HEK293T (cell line): ENCODE measurements around the gene GLIS2.
A peak's percentile ranks its signal among the peaks of the same experiment; 100 is the strongest.

Source experiments
- CTCF ChIA-PET: fragments of 350-600 bp; formaldehyde crosslinking; extraction: SDS; loops from one replicate; lab custom pipeline; 2021; ENCODE audit warnings: antibody characterized with exemption, inconsistent platforms; lab: Yijun Ruan, JAX
- POLR2A ChIA-PET: fragments of 350-600 bp; formaldehyde crosslinking; extraction: SDS; loops from one replicate; lab custom pipeline; 2020; ENCODE audit warnings: antibody characterized with exemption, inconsistent platforms; lab: Yijun Ruan, JAX
- DNase-seq: peaks from one replicate; pipeline ENCODE4 v3.0.0; 2012; ENCODE audit warnings: mixed read lengths; ENCODE audit errors: extremely low spot score
- ARNT ChIP-seq: fragments of 450-650 bp; IDR thresholded peaks from 2 replicates; pipeline ENCODE4 v1.6.1; 2017; ENCODE audit warnings: mild to moderate bottlenecking
- BHLHE40 ChIP-seq: fragments of 450-650 bp; IDR thresholded peaks from 2 replicates; pipeline ENCODE4 v1.6.1; 2016; ENCODE audit warnings: mild to moderate bottlenecking, moderate library complexity, borderline replicate concordance
- CTBP1 ChIP-seq: fragments of 450-650 bp; IDR thresholded peaks from 2 replicates; pipeline ENCODE4 v1.6.1; 2016; ENCODE audit warnings: borderline replicate concordance
- ELF4 ChIP-seq: fragments of 450-650 bp; IDR thresholded peaks from 2 replicates; pipeline ENCODE4 v1.6.1; 2017; ENCODE audit warnings: antibody characterized with exemption
- FOXA1 ChIP-seq: fragments of 450-650 bp; IDR thresholded peaks from 2 replicates; pipeline ENCODE4 v1.6.1; 2016; ENCODE audit warnings: mild to moderate bottlenecking
- FOXK2 ChIP-seq: fragments of 450-650 bp; IDR thresholded peaks from 2 replicates; pipeline ENCODE4 v1.6.1; 2016; ENCODE audit warnings: mild to moderate bottlenecking
- FOXM1 ChIP-seq: fragments of 450-650 bp; IDR thresholded peaks from 2 replicates; pipeline ENCODE4 v1.6.1; 2017; ENCODE audit warnings: mild to moderate bottlenecking, borderline replicate concordance
- HDGF ChIP-seq: fragments of 450-650 bp; IDR thresholded peaks from 2 replicates; pipeline ENCODE4 v1.6.1; 2017; ENCODE audit warnings: antibody characterized with exemption, borderline replicate concordance
- L3MBTL2 ChIP-seq: fragments of 450-650 bp; conservative IDR thresholded peaks from 2 replicates; pipeline ENCODE4 v1.6.1; 2016; ENCODE audit warnings: mild to moderate bottlenecking
- LEF1 ChIP-seq: fragments of 450-650 bp; IDR thresholded peaks from 2 replicates; pipeline ENCODE4 v1.6.1; 2017; ENCODE audit warnings: mild to moderate bottlenecking, borderline replicate concordance
- NFRKB ChIP-seq: fragments of 450-650 bp; IDR thresholded peaks from 2 replicates; pipeline ENCODE4 v1.6.1; 2016; ENCODE audit warnings: mild to moderate bottlenecking, moderate library complexity
- PKNOX1 ChIP-seq: fragments of 450-650 bp; IDR thresholded peaks from 2 replicates; pipeline ENCODE4 v1.6.1; 2016
- SP1 ChIP-seq: fragments of 450-650 bp; IDR thresholded peaks from 2 replicates; pipeline ENCODE4 v1.6.1; 2017
- SUZ12 ChIP-seq: fragments of 450-650 bp; IDR thresholded peaks from 2 replicates; pipeline ENCODE4 v1.6.1; 2016; ENCODE audit warnings: mild to moderate bottlenecking
- TARDBP ChIP-seq: fragments of 450-650 bp; IDR thresholded peaks from 2 replicates; pipeline ENCODE4 v1.6.1; 2016
- ZNF384 ChIP-seq: fragments of 450-650 bp; IDR thresholded peaks from 2 replicates; pipeline ENCODE4 v1.6.1; 2016

The GLIS2 gene

GRCh38 chr16:4327386-4328045 is 11.6 kb downstream of the GLIS2 start:
- TF ChIP-seq BHLHE40 (no peak), ZNF384 (no peak), L3MBTL2 (no peak), TARDBP (no peak), HDGF (no peak), CTBP1 (no peak), FOXM1 (no peak), SUZ12 (no peak)
- POLR2A ChIA-PET, result interaction anchor here (0.9 kb wide), 1 partner anchor 35 kb away, joined by 3 read pairs; no protein-coding TSS in a partner anchor
- DNase-seq, result no peak
- CTCF ChIA-PET, result interaction anchor here (1.3 kb wide), 1 partner anchor 39 kb away, joined by 7 read pairs; no protein-coding TSS in a partner anchor

- ChIA-PET POLR2A (interaction anchor here (0.9 to 1.2 kb wide), 2 partner anchors 12 to 36 kb away, joined by 3 read pairs; no protein-coding TSS in a partner anchor), CTCF (interaction anchor here (1.7 kb wide), 1 partner anchor 39 kb away, joined by 5 read pairs; no protein-coding TSS in a partner anchor)
- no peak for DNase-seq
These were observed 12.3 kb downstream of the GLIS2 start for GRCh38 chr16:4328046-4328781.

GRCh38 chr16:4328782-4329775 is 13.2 kb downstream of the GLIS2 start:
- CTCF ChIA-PET, result interaction anchor here (0.6 to 1.7 kb wide), 3 partner anchors 40 to 333 kb away, joined by 3 to 5 read pairs (median 5); no protein-coding TSS in a partner anchor
- TF ChIP-seq ZNF384 (no peak), PKNOX1 (peak; percentile 23; the same call in 1 of the 2 replicates)
- DNase-seq, result no peak
- POLR2A ChIA-PET, result interaction anchor here (1.2 to 1.3 kb wide), 2 partner anchors 11 to 14 kb away, joined by 3 to 4 read pairs; partner anchors contain the start of gene GLIS2

More at GRCh38 chr16:4328046-4328781, 12.3 kb downstream of the GLIS2 start:
- TF ChIP-seq FOXK2, result no peak
- TF ChIP-seq L3MBTL2, result no peak
- no peak for TF ChIP-seq BHLHE40
- TF ChIP-seq ZNF384, result no peak
- no peak for TF ChIP-seq NFRKB
- no peak for TF ChIP-seq HDGF
- TF ChIP-seq LEF1, result no peak
- TF ChIP-seq FOXM1, result no peak
- TF ChIP-seq ARNT, result no peak
- TF ChIP-seq FOXA1, result no peak
- no peak for TF ChIP-seq PKNOX1

GRCh38 chr16:4330277-4330874 is 14.5 kb downstream of the GLIS2 start:
- peak; percentile 82 for DNase-seq
- ChIA-PET POLR2A (interaction anchor here (1.3 kb wide), 1 partner anchor 15 kb away, joined by 4 read pairs; the partner anchor contains the start of gene GLIS2), CTCF (interaction anchor here (0.7 to 1.6 kb wide), 4 partner anchors 42 to 130 kb away, joined by 4 to 7 read pairs (median 5); no protein-coding TSS in a partner anchor)
- TF ChIP-seq PKNOX1, result no peak
- no peak for TF ChIP-seq HDGF
- no peak for TF ChIP-seq ARNT
- TF ChIP-seq L3MBTL2, result no peak
- no peak for TF ChIP-seq FOXK2
- no peak for TF ChIP-seq FOXA1
- TF ChIP-seq SP1, result no peak
- no peak for TF ChIP-seq TARDBP
- TF ChIP-seq SUZ12, result no peak
- TF ChIP-seq FOXM1, result no peak
- TF ChIP-seq LEF1, result no peak
- TF ChIP-seq ZNF384, result no peak
- no peak for TF ChIP-seq NFRKB
- no peak for TF ChIP-seq CTBP1
- no peak for TF ChIP-seq ELF4

- ChIA-PET CTCF (interaction anchor here (1.0 to 2.2 kb wide), 5 partner anchors 20 to 71 kb away, joined by 3 to 9 read pairs (median 4); no protein-coding TSS in a partner anchor), POLR2A (interaction anchor here (1.1 kb wide), 1 partner anchor 148 kb away, joined by 3 read pairs; no protein-coding TSS in a partner anchor)
- DNase-seq, result no peak
- TF ChIP-seq CTBP1, result no peak
- TF ChIP-seq ELF4, result no peak
- no peak for TF ChIP-seq TARDBP
- no peak for TF ChIP-seq HDGF
- TF ChIP-seq BHLHE40, result no peak
These were observed 16.2 kb downstream of the GLIS2 start for GRCh38 chr16:4332083-4332482.
